ENCODE results near the gene FADS1. TPM values are rescaled to one million over a fixed set of nuclear protein-coding genes. Genes with fewer than 3 reads are reported as not detected.

FADS1 gene
- total and polyA plus RNA-seq, 2 of the 8 experiments (the other 6 are each of a cell fraction or from before 2014, with no cell fraction given): 115 to 141 TPM

- no peaks in the 10 kb centered on the region for H3K79me2 ChIP-seq (ENCODE audit: control insufficient read depth in 1 of 2, insufficient read depth in 2 of 2, low read length in 2 of 2)
- H3K14ac ChIP-seq (ENCODE audit: insufficient read length): no peak overlapping the region
- FAIRE-seq: no peak
- WGBS, 2 experiments (ENCODE audit: extremely low coverage in 1 of 2, insufficient coverage in 1 of 2, insufficient read length in 1 of 2, insufficient replicate concordance in 2 of 2, low coverage in 1 of 2, low lambda C conversion rate in 2 of 2, missing lambda C conversion rate in 1 of 2): 89% methylated on average over 11 of the region's 11 CpGs; no CpG with 5 or more reads in 1 of the 2 experiments
- H3K18ac ChIP-seq (ENCODE audit: extremely low read depth, low read length): no peak overlapping the region
- H3K27me3 ChIP-seq (replicated peaks in 1 of 4; ENCODE audit: control insufficient read depth in 3 of 4, extremely low read depth in 1 of 4, insufficient read depth in 3 of 4, low read length in 3 of 4): no peaks in the 10 kb centered on the region; a peak in 1 of 7 replicates
- H4K91ac ChIP-seq (replicated peaks; ENCODE audit: insufficient read length, low read length): no peak overlapping the region
- H4K8ac ChIP-seq (ENCODE audit: extremely low read depth, insufficient read depth, low read length): no peak overlapping the region
- no peak overlapping the region for H3K4me3 ChIP-seq (ENCODE audit: extremely low read depth in 1 of 4, insufficient read depth in 2 of 4, low read depth in 3 of 4, low read length in 4 of 4)
- ChIA-PET CTCF (ENCODE audit: partially characterized antibody) (interaction anchor here (0.8 to 7.2 kb wide), 7 partner anchors 9 to 62 kb away, joined by 4 to 48 read pairs (median 7); partner anchors contain the start of genes FEN1, MYRF and TMEM258), POLR2A (ENCODE audit: partially characterized antibody) (interaction anchor here (1.0 to 5.2 kb wide), 4 partner anchors 9 to 34 kb away, joined by 3 to 56 read pairs (median 8); partner anchors contain the start of genes FEN1 and TMEM258)
- no peak overlapping the region for H3K9ac ChIP-seq (replicated peaks in 1 of 4; ENCODE audit: extremely low read depth in 1 of 4, low read depth in 3 of 4, low read length in 3 of 4)
- H3K9me3 ChIP-seq (ENCODE audit: insufficient read depth in 2 of 2, low read depth in 1 of 2, low read length in 1 of 2): no peaks in the 10 kb centered on the region
- no peak overlapping the region for H2BK120ac ChIP-seq (replicated peaks; ENCODE audit: low read depth, low read length)
- no peak overlapping the region for H3K56ac ChIP-seq (replicated peaks; ENCODE audit: insufficient read length, low read depth, low read length)
- peaks cover 0 to 7% (median 5%) of the 10 kb centered on the region in 4 experiments; a peak in 6 of 7 replicates for H3K4me1 ChIP-seq (replicated peaks in 1 of 4; ENCODE audit: control insufficient read depth in 3 of 4, insufficient read depth in 4 of 4, low read length in 3 of 4)
- H2BK12ac ChIP-seq (ENCODE audit: low read depth, low read length): no peak overlapping the region
- H2BK15ac ChIP-seq (ENCODE audit: low read length): no peak overlapping the region
- peaks cover 0 to 2% of the 10 kb centered on the region in 2 experiments for H4K20me1 ChIP-seq (replicated peaks in 1 of 2; ENCODE audit: control insufficient read depth in 1 of 2, insufficient read depth in 2 of 2, low read length in 2 of 2)
- H3K36me3 ChIP-seq (ENCODE audit: control insufficient read depth in 2 of 4, insufficient read depth in 4 of 4, low read length in 3 of 4): no peaks in the 10 kb centered on the region
- no peak overlapping the region for H2BK20ac ChIP-seq (ENCODE audit: low read length)
- no peaks in the 10 kb centered on the region for H3K23me2 ChIP-seq (ENCODE audit: low read depth, low read length)
- no peak overlapping the region for H2AK5ac ChIP-seq (ENCODE audit: low read depth, low read length)
- no peak overlapping the region for H3K27ac ChIP-seq (ENCODE audit: low read depth, low read length)
- H3K79me1 ChIP-seq (ENCODE audit: low read depth, low read length): no peaks in the 10 kb centered on the region
- H3K4ac ChIP-seq (replicated peaks; ENCODE audit: insufficient read length, low read depth, low read length): no peak overlapping the region
- no peak overlapping the region for H2AFZ ChIP-seq (ENCODE audit: low read length)
- no peak overlapping the region for H3K23ac ChIP-seq (ENCODE audit: insufficient read length)
- DNase-seq (ENCODE audit: low read depth in 1 of 2, low spot score in 2 of 2): no peak
- no peak overlapping the region for H4K5ac ChIP-seq (ENCODE audit: insufficient read length, low read depth, low read length)
- H3K4me2 ChIP-seq (ENCODE audit: insufficient read depth in 1 of 2, low read depth in 2 of 2, low read length in 2 of 2): no peak overlapping the region
- H2BK5ac ChIP-seq (ENCODE audit: low read depth, low read length): no peak overlapping the region
Observed at GRCh38 chr11:61778357-61778886, 38.4 kb downstream of the FADS1 start.
